GM19467 (cell line): ENCODE data around the gene MAG.

Experiments used
- ATAC-seq: cut with Tn5 transposase; IDR thresholded peaks from one replicate; pipeline ENCODE4 v1.9.1; 2021; ENCODE audit warnings: mild to moderate bottlenecking, moderate library complexity; ENCODE audit not compliant: unreplicated experiment

Gene MAG

DNA sequence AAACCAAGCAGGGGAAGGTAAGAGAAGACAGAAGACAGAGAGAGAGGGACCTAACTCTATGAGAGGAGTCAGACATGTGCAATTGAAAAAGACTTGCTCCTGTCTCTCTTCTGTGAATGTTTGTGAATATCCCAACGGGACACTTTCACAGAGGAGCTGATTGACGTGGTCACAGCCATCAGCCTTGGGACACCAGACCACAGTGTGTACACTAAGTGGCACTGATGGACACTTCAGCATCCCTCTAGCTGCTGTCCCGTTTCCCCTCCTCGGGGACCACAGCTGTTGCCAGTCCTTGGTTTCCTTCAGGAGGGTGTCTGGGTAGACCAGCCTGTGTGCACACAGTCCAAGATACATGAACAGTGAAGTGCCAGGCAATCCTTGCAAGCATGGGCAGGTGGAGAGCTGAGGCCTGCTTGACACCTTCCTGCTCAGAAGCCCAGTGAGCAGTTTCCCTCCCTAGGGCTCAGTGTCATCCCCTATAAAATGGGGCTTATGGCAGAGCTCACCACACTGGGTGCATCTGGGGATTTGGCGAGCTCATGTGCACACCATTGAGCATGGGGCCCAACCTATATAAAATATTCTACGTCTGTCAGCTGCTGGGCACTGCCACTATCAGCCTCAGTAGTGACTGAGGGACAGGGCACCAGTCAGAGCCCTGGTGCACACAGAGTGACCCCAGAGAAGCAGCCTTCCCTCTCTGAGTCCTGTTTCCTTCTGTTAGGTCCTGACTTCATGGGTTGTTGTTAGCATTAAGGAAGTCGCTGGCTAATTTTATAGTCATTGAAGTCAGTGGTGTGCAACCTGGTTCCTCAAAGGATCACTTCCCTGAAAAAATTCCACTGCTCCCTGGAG, 27.5 kb upstream of the MAG start:
- ATAC-seq, result no peak

DNA sequence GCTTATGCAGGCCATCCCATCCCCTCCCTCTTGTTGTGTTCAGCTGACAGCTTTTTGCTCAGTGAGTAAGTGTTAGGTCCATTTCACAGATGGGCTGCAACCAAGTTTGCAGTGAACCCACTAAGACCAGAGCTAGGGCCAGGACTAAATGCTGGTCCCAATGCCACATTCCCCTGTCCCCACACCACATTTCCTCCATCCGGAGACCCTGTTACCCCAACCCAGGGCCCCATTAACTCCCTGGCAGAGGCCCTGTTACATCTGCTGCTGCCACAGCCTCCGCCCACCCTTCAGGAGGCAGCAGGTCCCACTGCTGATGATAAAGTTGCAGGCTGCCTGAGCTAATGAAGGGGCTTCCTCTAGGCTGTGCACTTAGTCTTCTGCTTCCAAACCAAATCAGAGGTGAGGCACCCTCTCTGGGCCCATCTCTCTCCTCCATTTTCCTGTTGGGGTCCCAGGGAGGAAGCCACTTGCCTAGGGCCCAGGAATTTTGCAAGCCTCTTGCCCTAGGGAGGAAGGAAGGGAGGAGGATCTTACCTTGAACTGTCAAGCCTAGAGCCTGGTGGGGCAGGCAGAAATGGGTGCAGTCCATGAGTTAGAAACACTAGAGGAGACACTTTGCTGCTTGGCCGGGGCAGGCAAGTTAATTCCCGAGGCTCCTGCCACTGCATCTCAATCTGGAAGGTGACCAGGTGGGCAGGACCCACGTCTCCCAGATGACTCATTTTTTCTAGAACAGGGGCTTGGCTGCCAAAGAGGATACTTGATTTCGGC, 26.6 kb upstream of the MAG start:
- no peak for ATAC-seq

DNA sequence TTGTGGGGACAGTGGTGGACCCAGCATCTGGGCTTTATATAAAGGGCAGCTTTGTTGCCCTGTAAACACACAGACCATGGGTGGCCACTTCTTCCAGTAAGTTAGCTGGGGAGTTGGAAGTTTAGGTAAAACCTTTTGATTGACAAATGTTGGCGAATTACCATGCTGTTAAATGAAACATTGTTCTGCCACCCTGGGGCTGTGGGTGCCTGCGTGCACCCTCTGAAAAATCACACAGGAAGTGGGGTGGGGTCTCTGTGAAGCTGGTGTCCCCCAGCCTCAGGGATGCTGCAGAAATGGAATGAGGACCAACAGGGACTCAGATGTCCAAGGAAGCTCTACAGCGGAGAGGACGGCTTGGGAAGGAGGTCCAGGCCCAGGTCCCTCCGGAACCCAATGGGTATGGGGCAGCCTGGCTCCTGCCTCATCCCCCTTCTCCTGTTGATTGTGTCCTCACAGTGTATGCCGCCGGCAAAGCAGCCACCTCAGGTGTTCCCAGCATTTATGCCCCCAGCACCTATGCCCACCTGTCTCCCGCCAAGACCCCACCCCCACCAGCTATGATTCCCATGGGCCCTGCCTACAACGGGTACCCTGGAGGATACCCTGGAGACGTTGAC, 26.0 kb upstream of the MAG start:
- no peak for ATAC-seq

DNA sequence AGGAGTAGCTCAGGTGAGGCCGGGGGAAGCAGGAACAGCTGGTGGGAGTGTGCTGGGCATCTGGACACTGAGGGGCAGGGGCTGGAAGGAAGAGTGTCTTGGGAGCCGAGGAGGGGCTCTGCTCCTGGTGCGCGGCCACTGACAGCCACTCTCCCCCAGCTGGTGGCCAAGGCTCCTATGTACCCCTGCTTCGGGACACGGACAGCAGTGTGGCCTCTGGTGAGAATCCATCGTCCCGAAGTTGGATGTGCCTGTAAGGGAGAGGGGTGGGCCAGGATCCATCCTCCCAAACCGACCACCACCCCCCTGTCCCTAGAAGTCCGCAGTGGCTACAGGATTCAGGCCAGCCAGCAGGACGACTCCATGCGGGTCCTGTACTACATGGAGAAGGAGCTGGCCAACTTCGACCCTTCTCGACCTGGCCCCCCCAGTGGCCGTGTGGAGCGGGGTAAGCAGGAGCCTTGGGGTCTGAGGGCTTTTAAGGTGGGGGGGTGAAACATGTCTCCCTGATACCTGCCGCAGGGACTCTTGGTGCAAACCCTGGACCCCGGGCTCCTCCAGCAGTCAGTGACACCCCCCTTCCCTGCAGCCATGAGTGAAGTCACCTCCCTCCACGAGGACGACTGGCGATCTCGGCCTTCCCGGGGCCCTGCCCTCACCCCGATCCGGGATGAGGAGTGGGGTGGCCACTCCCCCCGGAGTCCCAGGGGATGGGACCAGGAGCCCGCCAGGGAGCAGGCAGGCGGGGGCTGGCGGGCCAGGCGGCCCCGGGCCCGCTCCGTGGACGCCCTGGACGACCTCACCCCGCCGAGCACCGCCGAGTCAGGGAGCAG, 25.2 kb upstream of the MAG start:
- no peak for ATAC-seq

GRCh38 chr19:35267353-35267817, 24.6 kb upstream of the MAG start:
- no peak for ATAC-seq

DNA sequence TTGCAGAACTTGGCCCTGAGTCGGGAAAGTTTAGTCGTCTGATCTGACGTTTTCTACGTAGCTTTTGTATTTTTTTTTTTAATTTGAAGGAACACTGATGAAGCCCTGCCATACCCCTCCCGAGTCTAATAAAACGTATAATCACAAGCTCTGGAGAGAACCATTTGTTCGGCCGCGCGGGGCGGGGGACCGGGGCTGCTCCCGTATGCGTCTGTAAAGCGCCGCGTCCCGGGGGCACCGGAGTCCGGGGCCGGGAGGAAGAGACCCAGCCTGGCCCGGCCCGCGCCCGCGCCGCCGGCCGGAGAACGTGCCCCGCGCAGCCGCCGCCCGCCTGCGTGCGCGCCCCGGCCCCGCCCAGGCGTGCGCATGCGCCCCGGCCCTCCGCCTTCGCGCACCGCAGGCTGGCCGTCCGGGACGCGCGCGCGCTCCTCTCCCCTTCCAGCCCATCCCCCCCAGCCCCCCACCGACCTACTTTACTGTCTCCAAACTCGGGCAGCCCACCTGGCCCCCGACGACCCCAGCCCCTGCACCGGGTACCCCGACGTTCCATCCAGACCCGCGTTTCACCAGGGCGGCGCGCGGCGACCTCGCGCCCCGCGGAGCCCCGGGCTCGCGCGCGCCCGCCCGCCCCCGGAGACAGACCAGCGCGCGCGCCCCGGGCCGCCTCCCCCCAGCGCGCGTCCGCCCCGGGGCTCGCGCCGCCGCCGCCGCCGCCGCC, 24.0 kb upstream of the MAG start:
- peak; percentile 42 for ATAC-seq

GRCh38 chr19:35268536-35269437, 23.2 kb upstream of the MAG start, which contains the start of gene USF2:
USF2 (plus strand) TSS chr19:35268962; CDS start chr19:35269102, 140 bp downstream.
- peak; percentile 3 for ATAC-seq

GRCh38 chr19:35269438-35270117, 22.4 kb upstream of the MAG start:
- peak; percentile 56 for ATAC-seq

DNA sequence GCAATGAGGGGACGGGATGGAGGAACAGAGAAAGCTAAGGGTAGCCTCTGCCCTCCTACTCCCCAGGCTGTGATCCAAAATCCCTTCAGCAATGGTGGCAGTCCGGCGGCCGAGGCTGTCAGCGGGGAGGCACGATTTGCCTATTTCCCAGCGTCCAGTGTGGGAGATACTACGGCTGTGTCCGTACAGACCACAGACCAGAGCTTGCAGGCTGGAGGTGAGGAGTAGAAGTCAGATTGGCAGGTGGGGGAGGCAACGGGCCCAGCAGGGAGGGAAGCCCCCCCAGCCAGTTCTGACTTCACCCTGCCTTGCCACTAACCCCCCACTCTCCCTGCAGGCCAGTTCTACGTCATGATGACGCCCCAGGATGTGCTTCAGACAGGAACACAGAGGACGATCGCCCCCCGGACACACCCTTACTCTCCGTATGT, 21.6 kb upstream of the MAG start:
- ATAC-seq, result no peak

DNA sequence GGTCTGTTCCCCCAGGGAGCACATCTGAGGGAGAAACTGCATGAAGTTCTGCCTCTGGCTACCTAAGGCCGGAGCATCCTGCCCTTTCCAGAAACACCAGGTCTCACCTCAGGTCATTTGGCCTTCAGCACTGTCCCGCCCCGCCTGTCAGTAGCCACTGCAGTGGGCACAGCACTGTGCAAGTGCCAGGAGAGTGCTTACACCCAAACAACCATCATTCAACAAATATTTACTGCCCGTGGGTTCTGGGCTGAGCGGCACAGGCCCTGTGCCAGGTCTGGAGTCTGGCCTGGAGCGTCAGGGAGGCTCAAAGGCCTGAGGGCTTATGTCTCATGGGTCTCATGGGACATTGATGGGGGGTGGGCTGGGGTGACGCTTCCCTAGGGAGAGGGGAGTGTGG, 20.4 kb upstream of the MAG start:
- no peak for ATAC-seq

DNA sequence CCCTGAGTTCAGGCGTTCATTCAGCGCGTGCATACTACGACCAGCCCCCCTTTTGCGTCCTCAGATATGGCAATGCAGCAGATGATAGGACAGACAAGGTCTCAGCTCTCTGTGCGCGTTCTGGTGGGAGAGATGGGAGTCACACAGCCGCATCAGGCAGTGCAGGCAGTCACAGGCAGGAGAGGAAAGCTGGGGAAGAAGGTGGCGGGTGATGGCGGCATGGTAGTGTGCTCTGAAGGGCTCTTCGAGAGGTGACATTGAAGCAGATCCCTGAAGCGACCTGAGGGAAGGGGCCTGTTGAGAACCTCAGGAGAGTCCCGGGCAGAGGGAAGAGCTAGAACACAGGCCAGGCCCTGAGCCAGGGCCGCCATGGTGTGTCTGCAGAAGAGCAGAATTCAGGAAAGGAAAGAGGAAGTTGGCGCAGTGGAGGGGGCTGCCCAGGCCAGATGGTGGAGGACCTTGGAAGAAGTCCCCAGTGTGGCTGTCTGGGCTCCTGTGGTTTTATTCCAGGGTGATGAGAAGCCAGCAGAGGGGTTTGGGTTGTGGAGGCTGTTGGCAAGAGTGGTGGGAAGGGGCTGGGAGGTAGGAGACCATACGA, 19.7 kb upstream of the MAG start:
- no peak for ATAC-seq

DNA sequence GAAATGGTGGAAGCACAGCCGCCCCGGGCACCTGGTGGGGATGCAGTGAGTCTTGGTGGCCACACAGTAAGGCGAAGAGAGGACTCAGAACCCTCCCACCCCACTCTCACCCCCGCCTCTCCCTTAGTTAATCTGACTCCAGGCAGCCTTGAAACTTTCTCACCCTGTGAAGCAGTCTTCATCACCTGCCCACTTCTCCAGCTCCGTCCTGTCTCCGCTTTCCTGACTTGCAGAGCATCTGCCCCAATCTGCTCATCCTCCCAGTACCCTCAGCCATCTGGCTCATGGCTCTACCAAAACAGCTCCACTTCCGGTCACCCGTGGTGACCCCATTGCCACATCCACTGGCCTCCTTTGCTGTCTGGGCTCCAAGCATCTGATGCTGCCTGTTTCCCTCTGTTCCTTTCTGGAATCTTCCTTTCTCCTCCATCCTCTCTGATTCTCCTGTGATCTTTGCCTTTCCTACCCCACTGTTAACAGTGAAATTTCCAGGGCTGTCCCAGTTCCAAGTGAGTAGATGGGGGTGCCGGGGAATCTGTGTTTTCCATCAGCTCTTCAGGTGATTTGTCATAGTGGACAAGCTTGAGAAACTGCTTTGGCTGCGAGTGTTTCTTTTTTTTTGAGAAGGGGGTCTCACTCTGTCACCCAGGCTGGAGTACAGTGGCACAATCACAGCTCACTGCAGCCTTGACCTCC, 18.9 kb upstream of the MAG start:
- ATAC-seq, result no peak

- ATAC-seq, result no peak
Measured at GRCh38 chr19:35273686-35274259, 18.2 kb upstream of the MAG start.

DNA sequence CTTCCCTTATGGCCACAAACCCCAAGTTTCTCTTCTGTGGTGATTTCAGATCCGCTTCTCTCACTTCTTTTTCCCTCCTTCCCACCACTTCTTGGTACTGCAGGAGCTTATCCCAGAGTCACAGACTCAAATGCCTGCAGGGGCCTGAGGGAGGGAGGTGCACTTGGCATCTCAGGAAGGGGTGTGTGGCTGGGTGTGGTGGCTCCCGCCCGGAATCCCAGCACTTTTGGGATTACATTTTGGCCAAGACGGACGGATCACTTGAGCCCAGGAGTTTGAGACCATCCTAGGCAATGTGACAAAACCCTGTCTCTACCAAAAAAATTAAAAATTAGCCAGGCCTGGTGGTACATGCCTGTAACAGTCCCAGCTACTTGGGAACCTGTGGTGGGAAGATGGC, 17.6 kb upstream of the MAG start:
- ATAC-seq, result no peak

DNA sequence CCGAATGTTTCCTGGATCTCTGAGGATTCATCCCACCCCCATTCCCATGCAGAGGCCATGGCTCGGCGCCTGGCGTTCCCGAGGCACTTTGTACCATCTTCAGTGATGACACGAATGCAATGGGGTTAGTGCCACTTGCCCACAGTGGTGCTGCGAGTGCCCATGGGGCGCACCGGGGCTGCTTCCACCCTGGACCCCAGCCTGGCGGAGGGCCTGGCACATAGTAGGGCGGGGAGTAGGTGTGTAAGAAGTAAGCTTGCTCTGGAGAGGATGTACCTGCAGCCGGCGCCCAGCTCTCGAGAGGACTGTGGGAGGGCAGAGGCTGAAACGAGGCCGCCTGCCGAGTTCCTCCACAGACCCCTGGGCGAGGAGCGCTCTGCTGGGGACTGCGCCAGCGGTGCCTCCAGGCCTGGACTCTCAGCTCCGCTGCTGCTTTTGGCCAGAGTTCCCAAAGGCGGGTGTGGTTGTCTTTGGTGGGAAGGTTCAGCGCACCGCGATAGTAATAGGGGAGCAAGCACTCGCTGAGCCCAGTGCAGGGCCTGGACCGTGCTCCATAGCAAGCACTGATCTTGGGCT, 15.2 kb upstream of the MAG start:
- no peak for ATAC-seq

GRCh38 chr19:35278578-35279284, 13.2 kb upstream of the MAG start:
- ATAC-seq, result no peak
